GM21786 (cell line): ENCODE results near the gene NHLH1.
"Not testable (repeated sequence)": the region's sequence is repeated elsewhere in the genome, so short reads cannot be mapped to it uniquely, and the experiment has no call there.

ENCODE experiments used
- ATAC-seq: cut with Tn5 transposase; IDR thresholded peaks from one replicate; pipeline ENCODE4 v1.9.1; 2021; ENCODE audit not compliant: unreplicated experiment

NHLH1 gene

DNA sequence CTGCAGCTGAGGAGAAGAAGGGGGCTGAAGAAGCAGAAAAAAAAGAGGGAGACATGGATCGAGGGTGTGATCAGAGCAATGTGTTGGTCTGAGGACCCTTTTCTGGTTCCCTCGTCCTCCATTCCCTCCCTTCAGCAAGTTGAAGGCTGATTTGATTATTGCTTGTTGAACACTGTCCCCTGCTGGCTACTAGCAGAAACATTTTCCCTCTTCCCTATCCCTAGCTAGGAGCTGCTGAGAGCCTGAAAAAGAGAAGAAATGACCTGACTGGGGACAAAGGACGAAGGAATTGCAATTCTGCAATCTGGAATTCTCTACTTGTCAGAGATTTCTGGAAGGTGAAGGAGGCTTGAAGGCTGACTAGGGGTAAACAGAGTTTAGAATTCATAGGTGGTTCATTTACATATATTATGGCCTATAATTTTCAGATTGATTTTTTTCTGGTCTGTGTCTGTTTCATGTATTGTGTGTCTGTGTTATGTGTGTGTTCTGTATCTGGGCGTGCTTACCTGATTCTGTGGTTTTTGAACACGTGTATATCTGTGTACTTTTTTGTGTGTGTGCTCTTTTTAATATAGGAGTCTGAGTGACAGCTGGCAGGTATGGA, 9.8 kb downstream of the NHLH1 start:
- ATAC-seq, result no peak

DNA sequence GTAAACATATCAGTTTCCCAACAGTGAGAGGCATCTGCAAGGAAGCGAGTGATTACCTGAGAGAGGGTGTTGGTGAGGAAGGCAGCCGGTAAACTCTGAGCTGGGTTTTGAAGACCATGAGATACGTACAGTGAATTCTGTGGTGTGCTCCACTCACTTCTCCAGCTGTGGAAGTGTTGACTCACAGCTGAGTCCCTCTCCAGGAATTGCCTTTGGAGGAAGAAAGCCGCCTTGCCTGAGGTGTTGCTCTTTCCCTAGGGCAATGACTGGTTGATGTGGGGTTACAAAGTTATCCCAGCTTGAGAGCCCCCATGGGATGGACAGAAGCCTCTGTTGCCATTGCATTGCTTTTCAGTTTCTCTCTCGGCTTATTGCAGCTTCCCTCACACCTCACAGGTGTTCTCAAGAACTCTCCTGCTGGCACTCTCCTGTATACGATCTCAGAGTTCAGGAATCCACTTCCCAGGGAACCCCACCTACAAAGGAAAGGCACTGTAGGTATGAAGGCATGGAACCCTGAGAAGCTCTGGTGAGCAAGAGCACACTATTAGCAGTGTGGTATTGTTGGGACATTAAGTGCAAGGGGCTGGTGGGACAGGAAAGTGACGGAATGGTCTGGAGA, 10.8 kb downstream of the NHLH1 start:
- no peak for ATAC-seq

DNA sequence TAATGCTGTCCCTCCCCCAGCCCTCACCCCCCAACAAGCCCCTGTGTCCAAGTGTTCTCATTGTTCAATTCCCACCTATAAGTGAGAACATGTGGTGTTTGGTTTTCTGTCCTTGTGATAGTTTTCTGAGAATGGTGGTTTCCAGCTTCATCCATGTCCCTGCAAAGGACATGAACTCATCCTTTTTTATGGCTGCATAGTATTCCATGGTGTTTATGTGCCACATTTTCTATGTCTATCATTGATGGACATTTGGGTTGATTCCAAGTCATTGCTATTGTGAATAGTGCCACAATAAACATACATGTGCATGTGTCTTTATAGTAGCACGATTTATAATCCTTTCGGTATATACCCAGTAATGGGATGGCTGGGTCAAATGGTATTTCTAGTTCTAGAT, 17.9 kb downstream of the NHLH1 start:
- not testable (repeated sequence) for ATAC-seq

DNA sequence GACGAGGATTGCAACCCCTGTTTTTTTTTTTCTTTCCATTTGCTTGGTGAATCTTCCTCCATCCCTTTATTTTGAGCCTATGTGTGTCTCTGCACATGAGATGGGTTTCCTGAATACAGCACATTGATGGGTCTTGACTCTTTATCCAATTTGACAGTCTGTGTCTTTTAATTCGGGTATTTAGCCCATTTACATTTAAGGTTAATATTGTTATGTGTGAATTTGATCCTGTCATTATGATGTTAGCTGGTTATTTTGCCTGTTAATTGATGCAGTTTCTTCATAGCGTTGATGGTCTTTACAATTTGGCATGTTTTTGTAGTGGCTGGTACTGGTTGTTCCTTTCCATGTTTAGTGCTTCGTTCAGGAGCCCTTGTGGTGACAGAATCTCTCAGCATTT, 21.5 kb downstream of the NHLH1 start:
- not testable (repeated sequence) for ATAC-seq

DNA sequence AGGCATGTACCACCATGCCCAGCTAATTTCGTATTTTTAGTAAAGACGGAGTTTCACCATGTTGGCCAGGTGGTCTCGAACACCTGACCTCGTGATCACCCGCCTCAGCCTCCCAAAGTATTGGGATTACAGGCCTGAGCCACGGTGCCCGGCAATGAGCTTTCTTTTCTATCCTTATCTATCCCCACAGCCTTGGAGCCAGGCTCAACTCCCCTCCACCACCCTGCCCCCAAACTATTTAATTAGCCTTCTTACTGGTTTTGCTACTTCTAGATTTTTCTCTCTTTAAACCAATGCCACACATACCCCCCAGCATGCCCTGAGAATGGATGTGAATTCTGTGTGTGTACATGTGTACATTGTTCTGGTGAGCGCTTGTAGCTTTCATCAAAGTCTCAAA, 27.8 kb downstream of the NHLH1 start:
- ATAC-seq, result no peak

DNA sequence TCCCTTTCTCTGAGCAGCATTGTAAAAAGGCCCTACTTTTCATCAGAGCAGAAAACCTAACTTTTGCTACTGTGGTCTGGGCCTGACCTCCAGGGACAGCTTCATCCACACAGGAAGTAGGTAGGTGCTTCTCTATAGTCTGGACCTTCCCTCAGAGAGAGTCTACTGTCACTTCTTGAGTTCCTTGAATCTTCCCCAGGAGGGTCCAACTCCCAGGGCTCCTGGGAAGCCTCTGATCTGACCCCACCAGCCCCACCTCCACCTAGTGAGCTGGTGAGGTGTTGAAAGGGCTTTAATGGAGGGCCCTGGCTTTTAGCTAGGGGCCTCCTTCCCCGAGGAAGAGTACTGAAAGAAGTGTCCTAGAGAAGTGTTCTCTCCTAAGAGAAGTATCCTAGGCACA, 30.8 kb downstream of the NHLH1 start:
- no peak for ATAC-seq

DNA sequence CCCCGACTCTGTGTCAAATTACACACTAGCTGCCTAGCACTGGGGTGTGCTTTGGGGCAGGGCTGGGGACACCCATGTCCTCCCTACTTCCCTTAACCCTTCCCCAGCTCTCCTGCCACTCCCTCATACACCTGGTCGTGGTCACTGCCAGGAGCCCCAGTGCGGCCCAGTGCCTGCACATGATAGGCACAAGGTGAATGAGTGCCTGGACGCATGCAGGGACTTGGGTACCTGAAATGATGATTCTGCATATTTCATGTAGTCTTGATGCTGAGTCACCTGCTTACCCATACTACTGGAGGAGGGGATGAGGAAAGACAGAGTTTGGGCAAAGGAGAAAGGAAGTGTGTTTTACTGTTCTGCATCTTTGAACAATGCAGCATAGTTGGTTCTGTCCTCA, 32.0 kb downstream of the NHLH1 start:
- no peak for ATAC-seq

DNA sequence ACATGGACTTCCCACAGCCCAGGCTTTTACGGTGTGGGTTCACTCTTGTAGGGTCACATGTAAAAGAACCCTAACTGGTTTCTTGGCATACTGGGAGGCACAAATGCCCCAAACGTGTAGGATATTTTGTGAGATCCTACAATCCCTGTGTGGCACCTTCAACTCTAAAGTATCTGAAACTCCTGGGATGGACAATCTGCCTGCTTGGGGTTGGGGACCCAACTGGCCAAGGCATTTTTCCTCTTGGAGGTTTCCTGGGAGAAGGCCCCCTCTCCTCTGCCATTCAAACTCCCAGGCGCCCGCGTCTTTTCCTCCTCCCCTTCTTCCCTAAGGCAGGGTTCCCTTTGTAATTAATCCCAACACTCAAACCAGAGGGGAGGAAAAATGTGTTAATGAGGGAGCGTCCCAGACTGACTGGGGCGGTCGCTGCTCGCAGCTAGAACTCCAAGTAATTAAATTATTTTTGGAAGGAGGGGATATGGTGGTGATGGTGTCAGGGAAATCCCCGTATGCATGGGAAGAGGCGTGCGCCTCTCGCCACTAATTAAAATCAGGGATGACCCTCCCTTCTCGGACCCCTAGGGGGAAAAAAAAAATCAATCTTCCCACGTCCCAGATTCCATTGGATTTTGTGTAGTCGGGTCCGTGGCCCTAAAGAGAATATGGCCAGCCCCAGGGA, 32.8 kb downstream of the NHLH1 start:
- no peak for ATAC-seq

DNA sequence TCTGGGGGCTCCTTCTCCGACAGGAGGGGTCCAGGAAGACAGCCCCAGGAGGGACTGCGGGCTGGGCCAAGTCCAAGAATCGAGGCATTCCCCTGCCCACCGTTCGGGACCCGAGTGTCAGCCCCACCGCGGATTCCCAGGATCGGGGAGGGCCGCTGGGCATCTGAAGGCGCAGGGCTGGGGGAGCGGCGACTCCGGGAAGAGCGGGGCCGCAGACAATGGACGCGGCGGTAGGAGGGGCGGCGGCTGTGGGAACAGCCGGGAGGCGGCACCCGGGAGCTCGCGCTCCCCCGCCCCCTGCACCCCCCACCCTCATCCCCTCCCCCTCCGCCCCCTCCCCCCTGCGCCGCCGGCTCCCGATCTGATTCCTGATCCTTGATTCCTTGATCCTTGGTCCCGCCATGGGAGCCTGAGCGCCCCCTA, 33.4 kb downstream of the NHLH1 start, which contains the start of gene VANGL2:
Gene VANGL2, plus strand, starts transcription at position 342 of the 423 bp plus-strand sequence. CDS start 15,274 bp downstream, outside the sequence.
- ATAC-seq, result no peak

DNA sequence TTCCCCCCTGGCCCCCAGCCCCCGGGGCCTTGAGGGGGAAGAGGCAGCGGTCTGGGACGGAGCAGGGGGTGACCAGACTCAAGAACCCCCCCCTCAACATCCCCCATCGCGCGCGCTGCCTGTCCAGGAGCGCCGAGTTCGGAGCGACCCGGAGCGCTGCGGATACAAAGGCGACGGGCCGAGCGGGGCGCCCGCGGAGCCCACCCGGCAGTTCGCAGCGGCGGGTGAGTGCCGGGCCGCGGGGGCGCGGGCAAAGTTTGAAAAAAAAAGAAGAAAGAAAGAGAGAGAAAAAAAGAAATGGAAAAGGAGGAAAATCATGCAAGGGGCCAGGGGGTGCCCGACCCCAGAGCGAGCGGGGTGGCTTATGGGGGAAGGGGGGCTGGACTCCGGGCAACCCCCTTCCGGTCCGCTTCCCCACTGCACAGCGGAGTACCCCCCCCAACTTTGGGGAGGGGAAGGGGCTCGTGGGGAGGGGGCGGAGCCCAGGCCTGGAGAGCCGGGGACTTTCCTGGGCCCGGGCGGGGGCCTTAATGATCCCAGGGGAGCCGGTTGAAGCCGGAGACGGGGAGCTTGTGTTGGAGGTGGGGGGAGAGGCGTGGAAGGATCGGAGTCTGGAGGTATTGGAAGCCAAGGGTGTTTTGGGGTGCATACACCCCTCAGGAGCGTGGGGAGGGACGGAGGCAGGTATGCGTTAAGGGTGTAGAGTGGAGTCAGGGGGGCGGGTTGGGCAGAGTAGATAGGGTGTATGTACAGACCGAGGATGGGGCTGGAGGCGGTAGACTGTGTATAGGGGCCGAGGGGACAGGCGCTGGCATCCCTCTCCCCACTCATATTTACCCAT, 34.0 kb downstream of the NHLH1 start:
- ATAC-seq, result no peak

DNA sequence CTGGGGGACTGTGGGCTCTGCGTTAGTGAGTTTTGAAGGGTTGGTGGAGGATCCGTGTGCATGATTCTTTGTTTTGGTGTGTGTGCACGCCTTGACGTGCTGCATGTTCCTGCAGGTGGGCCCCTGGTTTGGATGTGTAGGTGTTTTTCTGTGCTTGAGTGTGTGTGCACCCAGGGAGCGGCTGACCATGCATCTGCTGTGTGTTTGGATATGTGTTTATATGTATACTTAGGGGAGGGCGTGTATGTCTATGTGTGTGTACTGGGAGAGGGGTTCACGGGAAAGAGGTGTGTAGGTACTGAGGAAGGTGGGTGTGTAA, 34.6 kb downstream of the NHLH1 start:
- no peak for ATAC-seq

DNA sequence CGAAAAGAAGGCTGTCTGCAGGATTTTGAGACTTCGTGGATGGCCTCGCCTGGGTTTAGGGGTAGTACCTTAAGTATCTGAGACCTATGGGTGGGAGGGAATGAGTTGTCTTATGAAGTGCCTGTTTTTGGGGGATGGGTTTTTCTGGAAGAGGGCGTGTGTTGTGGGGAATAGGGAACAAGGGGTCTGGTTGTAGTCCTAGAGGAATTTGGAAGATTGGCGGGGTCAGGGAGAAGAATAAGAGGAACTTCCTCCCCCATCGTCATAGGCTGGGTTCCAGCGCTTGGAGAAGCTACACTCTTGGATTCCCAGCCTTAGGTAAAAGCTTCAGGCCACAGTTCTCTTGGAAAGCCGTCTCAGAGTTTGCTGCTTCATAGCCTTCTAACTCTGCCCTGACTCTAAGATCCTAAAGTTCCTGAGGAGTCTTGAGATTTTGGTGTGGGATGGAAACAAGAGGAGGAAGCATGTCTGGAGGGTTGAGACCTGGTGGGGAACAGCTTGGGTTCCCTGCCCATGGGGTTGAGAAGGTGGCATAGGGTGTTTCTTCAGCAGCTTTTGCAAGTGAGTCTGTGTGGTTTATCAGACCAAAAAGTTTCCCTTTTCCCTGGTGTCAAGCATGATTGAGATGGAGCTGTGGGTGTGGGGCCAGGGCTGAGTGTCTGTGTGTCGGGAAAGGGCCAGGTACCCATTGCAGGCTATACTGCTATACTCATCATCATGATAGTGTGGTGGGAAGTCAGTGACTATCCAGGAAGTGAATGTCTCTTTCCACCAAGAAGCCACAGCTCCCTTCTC, 35.3 kb downstream of the NHLH1 start:
- no peak for ATAC-seq

DNA sequence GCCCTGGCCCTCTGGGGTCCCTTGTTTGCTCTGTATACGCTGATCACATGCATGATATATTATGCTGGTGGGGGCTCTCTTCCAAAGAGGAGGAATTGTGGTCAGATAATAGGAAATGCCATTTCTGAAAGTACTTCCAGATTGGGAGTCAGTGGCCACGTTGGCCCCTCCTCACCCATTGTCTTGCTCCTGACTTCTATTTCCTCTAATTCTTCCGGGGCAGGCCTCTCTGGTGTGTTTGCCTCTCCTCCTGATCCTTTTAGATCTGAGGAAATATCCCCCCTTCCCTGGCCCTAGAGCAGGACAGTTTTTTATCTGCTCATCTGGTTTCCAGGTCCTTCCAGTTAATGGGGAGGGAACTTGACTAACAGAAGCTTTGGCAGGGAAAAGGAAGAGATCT, 36.4 kb downstream of the NHLH1 start:
- ATAC-seq, result no peak

DNA sequence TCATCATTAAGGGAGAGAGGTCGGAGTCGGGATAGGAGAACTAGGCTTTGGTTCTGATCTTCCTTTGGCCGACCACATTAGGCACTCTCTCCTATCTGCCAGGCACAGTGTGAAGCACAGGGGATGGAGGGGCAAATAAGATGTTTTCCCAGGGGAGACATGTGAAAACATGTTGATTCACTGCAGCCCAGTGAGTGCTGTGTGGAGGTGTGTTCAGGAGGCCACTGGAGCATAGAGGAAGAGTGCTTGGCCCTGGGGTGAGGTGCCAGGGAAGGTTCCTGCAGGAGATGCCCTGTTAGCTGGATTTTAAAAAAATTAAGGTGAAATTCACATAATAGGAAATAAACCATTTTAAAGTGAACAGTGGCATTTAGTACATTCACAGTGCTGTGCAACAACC, 37.2 kb downstream of the NHLH1 start:
- no peak for ATAC-seq

DNA sequence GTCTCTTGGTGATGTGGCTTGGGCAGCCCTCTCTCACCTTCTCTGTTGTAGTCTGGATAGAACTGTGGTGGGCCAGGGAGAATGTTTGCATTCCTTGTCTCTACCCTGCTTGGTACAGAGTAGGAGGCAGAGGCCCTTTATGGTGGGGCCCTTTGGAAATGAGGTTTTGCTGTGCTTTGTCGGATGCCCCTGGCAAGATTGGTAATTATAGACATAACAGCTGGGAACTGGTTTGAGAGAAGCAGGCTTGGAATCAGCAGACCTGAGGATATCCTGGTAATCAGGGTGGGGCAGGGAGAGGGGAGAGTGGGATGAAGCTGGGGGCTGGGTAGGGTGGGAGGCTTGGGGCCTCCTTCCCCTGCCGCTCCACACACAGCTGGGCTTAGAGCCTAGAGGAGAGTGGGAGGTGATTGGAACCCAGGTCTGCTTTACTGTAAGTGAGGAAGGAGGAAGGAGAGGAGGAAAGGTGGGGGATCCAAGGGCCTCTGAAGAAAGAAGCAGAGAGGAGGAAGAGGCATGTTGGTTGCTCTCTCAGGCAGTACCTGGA, 38.5 kb downstream of the NHLH1 start:
- ATAC-seq, result no peak

DNA sequence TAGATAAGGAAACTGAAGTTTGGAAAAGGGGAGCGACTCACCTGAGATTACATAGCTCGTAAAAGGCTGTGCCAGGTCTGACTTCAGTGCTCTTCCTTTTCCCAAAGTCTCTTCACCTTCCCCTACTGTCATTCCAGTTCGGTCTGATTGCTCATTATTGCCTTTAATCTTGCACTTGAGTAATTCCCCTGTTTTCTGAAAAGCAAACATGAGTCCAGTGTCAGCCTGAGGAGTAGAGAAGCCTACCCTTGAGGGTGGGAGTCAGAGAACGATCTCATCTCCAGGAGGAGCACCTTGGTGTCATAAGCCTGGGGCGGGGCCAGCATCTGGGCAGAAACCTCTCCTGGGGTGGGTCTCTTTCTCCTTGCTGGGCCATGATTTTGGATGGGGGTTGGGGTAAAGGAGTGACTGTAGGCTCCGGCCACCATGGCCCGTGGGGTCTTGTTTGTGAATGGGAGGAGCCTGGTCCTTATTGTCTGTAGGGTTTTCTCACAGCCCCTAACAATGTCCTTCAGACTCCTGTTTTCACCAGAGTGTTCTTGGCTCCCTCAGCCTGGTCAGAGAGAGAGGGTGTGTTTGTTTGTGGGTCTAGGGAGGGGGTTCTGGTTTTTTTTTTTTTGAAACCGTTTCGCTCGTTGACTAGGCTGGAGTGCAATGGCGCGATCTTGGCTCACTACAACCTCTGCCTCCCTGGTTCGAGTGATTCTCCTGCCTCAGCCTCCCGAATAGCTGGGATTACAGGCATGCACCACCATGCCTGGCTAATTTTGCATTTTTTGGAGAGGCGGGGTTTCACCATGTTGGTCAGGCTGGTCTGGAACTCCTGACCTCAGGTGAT, 39.5 kb downstream of the NHLH1 start:
- no peak for ATAC-seq

DNA sequence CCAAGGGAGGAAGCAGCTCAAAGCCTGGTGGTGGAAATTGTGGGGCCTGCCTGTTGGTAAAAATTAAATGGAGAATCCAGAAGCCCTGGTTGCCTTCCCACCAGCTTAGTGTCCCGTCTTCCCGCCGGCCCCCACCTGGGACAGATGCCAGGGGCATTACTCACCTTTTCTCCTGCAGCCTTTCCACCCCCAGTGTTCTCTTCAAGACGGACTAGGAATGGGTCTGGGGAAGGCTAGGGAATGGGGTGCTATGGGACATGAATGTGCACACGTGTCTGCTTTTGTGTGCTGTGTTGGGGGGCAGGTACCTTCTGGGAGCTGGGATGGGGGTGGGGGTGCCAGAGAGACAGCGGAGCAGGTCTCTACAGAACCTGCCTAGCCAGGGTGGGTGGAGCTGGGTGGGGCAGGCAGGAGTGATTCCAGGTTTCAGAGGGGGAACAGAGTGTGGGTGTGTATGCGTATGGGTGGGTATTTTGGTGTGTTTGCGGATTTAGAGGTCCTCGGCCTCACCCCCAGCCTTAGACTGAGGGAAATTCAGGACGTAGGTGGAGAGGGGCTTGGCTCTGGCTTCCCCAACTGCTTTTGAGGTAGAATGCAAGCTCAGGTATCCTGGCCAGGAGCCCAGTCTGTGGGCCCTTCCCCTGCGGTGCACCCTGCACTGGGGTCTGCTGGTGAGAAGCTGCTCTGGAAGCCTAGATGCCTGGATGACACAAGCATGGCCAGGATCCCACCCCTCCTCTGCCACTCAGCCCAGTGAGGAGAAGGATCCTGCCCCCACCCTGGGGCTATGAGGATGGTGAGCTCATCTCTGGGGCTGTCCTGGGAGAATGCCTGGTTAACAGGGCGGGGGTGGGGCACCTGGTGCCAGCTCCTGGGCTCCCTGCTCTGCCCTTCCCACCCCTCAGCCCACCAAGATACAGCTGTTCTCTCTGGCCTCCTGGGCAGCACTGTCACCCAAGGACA, 41.2 kb downstream of the NHLH1 start:
- no peak for ATAC-seq

DNA sequence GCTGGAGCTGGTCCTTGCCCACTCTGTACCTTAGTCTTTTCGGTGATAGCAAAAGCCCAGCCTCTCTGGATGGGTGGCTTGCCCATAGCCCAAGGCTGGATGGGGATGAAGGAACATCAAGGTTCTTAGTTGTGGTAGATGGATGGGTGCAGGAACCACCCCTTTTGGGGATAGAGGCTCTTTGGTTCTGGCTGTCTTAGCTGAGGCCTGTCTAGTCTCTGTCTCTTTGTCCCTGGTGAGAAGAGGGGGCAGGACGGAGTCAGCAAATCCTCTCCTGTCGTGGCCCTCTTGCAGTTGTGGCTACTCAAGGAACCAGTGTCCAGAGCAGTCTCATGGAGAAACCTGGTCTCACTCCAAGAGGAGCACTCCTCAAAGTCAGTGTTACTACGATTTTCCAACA, 42.0 kb downstream of the NHLH1 start:
- ATAC-seq, result no peak

DNA sequence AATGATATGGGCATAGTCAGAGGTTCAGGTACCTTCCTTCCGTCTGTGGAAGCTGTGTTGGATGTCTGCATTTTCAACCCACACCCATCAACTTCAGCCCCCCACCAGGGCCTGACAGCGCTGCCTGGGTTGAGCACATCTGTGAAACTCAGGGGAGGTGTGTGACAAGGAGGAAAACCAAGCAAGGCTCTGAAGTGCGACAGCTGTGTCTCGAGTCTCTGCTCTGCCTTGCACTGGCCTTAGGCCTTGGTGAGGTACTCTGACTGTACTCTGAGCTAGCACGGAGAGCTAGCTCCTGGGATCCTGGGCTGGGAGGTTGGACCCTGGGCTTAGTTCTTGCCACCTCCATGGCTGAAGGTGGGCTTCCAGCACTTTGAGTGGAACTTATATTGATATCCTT, 42.6 kb downstream of the NHLH1 start:
- no peak for ATAC-seq
